Mesothelial cell of epicardium (in vitro differentiated cells): ENCODE results near the gene PRADC1. TPM values are rescaled to one million over a fixed set of nuclear protein-coding genes. Genes with fewer than 3 reads are reported as not detected.

Experiments
- DNase-seq, 2 experiments: peaks; one replicate each; pipeline ENCODE4 v3.0.0; 2021; ENCODE audit warnings: low spot score in 2 of 2; ENCODE audit not compliant: unreplicated experiment in 2 of 2
- H3K27ac Mint-ChIP-seq: 2 replicates; pipeline ENCODE4 v1.8.0; 2021; ENCODE audit warnings: mixed read lengths
- H3K27me3 Mint-ChIP-seq: 2 replicates; pipeline ENCODE4 v1.8.0; 2021; ENCODE audit warnings: low read depth, mixed read lengths
- H3K36me3 Mint-ChIP-seq: 2 replicates; pipeline ENCODE4 v1.8.0; 2021; ENCODE audit warnings: mixed read lengths
- H3K4me1 Mint-ChIP-seq: 2 replicates; pipeline ENCODE4 v1.8.0; 2021; ENCODE audit warnings: mixed read lengths
- H3K4me3 Mint-ChIP-seq: 2 replicates; pipeline ENCODE4 v1.8.0; 2021; ENCODE audit warnings: mild to moderate bottlenecking, moderate library complexity, mixed read lengths
- H3K9me3 Mint-ChIP-seq: 2 replicates; pipeline ENCODE4 v1.8.0; 2021; ENCODE audit warnings: mixed read lengths
- total RNA-seq: library from RNA; stranded (reverse); gene quantifications from 3 replicates; pipeline ENCODE4 v1.2.1, GENCODE V29; 2021
- TF ChIP-seq, protein P1 (sequence below): fragments of 200-600 bp; sonication (generic); IDR thresholded peaks from one replicate; pipeline ENCODE4 v1.5.0; 2021; ENCODE audit warnings: antibody characterized with exemption; ENCODE audit not compliant: unreplicated experiment

Gene PRADC1
- total RNA-seq, 1 donor from 2014 or later: 5.9 TPM

DNA sequence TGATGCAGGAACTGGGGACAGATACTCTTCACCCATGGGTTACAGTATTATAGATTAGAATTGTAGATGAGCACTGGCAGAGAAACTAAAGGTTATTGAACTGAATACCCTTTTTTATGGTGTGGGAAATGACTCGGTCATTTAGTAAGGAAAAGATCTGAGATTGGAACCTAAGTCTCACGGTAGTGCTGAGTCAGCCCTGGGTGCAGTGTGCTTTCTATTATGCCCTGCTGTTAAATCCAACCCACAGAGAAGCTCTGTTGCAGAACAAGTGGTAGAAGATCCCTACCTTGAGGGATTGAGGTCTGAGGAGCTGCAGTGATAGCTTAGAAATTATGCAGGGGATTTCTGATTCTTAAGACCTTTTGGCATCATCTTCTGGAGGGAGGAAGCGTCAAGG, 13.8 kb upstream of the PRADC1 start:
- peaks cover 12% of the 10 kb centered on the region for H3K4me1 Mint-ChIP-seq
- no peak overlapping the region for H3K27ac Mint-ChIP-seq
- TF ChIP-seq, protein P1, sequence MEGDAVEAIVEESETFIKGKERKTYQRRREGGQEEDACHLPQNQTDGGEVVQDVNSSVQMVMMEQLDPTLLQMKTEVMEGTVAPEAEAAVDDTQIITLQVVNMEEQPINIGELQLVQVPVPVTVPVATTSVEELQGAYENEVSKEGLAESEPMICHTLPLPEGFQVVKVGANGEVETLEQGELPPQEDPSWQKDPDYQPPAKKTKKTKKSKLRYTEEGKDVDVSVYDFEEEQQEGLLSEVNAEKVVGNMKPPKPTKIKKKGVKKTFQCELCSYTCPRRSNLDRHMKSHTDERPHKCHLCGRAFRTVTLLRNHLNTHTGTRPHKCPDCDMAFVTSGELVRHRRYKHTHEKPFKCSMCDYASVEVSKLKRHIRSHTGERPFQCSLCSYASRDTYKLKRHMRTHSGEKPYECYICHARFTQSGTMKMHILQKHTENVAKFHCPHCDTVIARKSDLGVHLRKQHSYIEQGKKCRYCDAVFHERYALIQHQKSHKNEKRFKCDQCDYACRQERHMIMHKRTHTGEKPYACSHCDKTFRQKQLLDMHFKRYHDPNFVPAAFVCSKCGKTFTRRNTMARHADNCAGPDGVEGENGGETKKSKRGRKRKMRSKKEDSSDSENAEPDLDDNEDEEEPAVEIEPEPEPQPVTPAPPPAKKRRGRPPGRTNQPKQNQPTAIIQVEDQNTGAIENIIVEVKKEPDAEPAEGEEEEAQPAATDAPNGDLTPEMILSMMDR: no peak
- H3K9me3 Mint-ChIP-seq: no peaks in the 10 kb centered on the region
- no peak for DNase-seq
- peaks cover 46% of the 10 kb centered on the region for H3K36me3 Mint-ChIP-seq
- H3K4me3 Mint-ChIP-seq: no peak overlapping the region
- H3K27me3 Mint-ChIP-seq: no peaks in the 10 kb centered on the region

DNA sequence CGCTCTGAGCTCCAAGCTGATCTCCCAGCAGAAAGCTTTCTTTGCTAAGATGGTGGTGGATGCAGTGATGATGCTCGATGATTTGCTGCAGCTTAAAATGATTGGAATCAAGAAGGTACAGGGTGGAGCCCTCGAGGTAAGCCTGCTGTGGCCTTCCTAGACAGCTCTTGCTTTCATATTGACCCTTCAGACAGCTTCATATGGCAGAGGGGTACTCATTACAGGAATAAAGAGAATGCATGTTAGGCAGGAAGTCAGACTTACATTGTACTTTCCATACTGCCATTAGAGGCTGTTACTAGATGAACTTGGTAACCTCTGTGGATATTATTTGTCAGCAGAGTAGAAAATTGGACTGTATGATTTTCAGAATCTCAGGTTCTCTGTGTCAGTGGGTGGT, 11.5 kb upstream of the PRADC1 start:
- H3K27ac Mint-ChIP-seq: peak overlapping the region; percentile 41
- no peak overlapping the region for H3K4me3 Mint-ChIP-seq
- H3K36me3 Mint-ChIP-seq: peaks cover 32% of the 10 kb centered on the region
- TF ChIP-seq, protein P1: no peak
- H3K4me1 Mint-ChIP-seq: peaks cover 12% of the 10 kb centered on the region
- no peaks in the 10 kb centered on the region for H3K9me3 Mint-ChIP-seq
- DNase-seq: no peak
- H3K27me3 Mint-ChIP-seq: no peaks in the 10 kb centered on the region

DNA sequence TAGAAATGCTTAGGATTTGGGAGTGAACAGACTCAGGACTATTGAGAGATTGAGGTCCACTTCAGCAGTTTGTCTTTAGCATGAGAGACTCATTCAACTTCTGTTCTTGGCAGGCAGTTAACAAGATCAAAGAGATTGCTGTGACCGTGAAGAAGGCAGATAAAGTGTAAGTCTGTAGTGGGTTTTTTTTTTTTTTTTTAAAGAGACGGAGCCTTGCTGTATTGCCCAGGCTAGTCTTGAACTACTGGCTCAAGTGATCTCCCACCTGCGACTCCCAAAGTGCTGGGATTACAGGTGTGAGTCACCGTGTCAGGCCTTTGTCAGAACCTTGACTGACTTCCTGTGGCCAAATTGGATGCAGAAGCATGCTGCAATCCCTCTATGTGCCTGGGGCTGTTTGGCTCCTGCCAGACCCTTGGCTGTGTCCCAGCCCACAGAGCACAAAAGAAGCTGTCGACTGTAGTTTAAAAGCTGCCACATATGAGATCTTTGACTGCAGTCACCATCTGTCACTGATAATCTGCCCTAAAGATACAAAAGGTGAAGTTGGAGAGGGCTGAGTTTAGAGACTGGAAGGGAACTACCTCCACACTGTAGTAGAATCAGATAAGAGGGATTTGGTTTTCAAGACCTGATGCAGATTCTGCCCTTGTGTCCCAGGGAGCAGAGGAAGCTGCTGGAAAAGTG, 11.0 kb upstream of the PRADC1 start:
- Mint-ChIP-seq H3K4me3 (no peak overlapping the region), H3K36me3 (peaks cover 27% of the 10 kb centered on the region), H3K9me3 (no peaks in the 10 kb centered on the region), H3K27ac (peak overlapping the region; percentile 53), H3K4me1 (peaks cover 12% of the 10 kb centered on the region), H3K27me3 (no peaks in the 10 kb centered on the region)
- TF ChIP-seq, protein P1: no peak
- no peak for DNase-seq

DNA sequence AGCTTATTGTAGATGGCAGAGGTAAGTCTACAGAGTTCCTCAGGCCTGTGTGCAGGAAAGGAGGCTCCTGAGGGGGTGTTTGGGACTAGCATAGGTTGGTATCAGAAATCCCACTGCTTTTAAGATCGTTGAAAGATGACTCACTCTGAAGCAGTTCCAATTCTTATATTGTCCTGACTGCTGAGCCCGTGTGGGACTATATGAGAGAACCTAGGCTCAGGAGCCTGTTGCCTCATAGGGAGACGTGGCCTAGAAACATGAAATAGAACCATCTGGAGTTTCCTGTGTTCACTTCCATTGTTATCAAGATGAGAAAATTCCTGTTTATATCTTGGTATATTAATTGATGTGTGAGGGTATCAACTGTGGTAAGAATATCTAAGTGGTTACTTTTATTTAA, 6.7 kb upstream of the PRADC1 start:
- Mint-ChIP-seq H3K9me3 (no peaks in the 10 kb centered on the region), H3K4me1 (peaks cover 34% of the 10 kb centered on the region), H3K4me3 (no peak overlapping the region), H3K36me3 (peaks cover 6% of the 10 kb centered on the region), H3K27ac (no peak overlapping the region), H3K27me3 (no peaks in the 10 kb centered on the region)
- TF ChIP-seq, protein P1: no peak
- DNase-seq: no peak

DNA sequence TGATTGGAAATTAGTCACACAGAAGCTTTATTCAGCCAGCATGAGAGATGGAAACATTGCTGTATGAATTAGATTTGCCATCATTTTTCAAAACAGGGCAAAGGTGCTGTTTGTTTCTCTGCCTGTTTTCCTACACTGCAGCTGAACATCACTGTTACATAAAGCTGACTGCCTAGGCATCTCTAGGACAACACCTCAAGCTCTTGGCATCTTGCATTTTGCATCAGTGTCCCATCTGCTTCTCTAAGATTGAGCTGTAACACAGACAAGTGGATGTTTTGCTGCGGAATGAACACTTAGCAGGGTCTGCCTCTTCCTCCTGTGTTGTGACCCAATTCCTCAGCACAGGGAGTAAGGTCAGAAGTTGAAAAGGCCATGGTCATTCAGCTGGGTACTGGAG, 5.9 kb upstream of the PRADC1 start:
- Mint-ChIP-seq H3K4me3 (no peak overlapping the region), H3K4me1 (peaks cover 29% of the 10 kb centered on the region), H3K36me3 (peaks cover 2% of the 10 kb centered on the region), H3K27ac (no peak overlapping the region), H3K27me3 (no peaks in the 10 kb centered on the region), H3K9me3 (no peaks in the 10 kb centered on the region)
- no peak for DNase-seq
- TF ChIP-seq, protein P1: no peak
